Sigmoid colon (tissue), 4 donors: ENCODE results near the gene CIAO3.

Experiments used
- EP300 ChIP-seq, 4 donors: sonication (generic); formaldehyde crosslinking; IDR thresholded peaks; one replicate each; pipeline ENCODE4 v1.6.1; 2017; ENCODE audit warnings: antibody characterized with exemption in 4 of 4
- POLR2A ChIP-seq, 2 donors: fragments of 450-650 bp; IDR thresholded peaks; one replicate each; pipeline ENCODE4 v1.6.1; 2016; ENCODE audit warnings: antibody characterized with exemption in 2 of 2, mild to moderate bottlenecking in 2 of 2, moderate library complexity in 2 of 2
- TF ChIP-seq, protein P1 (sequence below), 4 experiments: fragments of 450-650 bp in 3 of 4; fragments of 200-600 bp in 1 of 4; IDR thresholded peaks; one replicate each; pipeline ENCODE4 v1.5.1; 2016 to 2019; ENCODE audit warnings: antibody characterized with exemption in 4 of 4, mild to moderate bottlenecking in 3 of 4, moderate library complexity in 2 of 4

DNA sequence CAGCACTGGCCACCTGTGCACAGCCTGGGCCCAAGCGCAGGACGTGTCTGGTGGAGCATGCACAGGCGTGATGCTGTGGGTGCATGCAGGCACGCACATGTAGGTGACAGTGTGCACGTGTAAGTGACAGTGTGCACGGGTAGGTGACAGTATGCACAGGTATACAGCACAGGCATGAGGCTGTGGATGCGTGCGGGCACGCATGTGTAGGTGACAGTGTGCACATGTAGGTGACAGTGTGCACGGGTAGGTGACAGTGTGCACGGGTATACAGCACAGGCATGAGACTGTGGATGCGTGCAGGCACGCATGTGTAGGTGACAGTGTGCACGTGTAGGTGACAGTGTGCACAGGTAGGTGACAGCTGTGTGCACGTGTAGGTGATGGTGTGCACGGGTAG lies 39.5 kb upstream of the CIAO3 start:
- TF ChIP-seq POLR2A (IDR thresholded peaks at IDR 0.05) (no peak), EP300 (IDR thresholded peaks at IDR 0.05) (no peak)
- TF ChIP-seq, protein P1, sequence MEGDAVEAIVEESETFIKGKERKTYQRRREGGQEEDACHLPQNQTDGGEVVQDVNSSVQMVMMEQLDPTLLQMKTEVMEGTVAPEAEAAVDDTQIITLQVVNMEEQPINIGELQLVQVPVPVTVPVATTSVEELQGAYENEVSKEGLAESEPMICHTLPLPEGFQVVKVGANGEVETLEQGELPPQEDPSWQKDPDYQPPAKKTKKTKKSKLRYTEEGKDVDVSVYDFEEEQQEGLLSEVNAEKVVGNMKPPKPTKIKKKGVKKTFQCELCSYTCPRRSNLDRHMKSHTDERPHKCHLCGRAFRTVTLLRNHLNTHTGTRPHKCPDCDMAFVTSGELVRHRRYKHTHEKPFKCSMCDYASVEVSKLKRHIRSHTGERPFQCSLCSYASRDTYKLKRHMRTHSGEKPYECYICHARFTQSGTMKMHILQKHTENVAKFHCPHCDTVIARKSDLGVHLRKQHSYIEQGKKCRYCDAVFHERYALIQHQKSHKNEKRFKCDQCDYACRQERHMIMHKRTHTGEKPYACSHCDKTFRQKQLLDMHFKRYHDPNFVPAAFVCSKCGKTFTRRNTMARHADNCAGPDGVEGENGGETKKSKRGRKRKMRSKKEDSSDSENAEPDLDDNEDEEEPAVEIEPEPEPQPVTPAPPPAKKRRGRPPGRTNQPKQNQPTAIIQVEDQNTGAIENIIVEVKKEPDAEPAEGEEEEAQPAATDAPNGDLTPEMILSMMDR (IDR thresholded peaks at IDR 0.05), result no peak
